GM18499 (cell line): Measurements from ENCODE around the gene GIMAP8.
"Not testable (repeated sequence)": the region's sequence is repeated elsewhere in the genome, so short reads cannot be mapped to it uniquely, and the experiment has no call there.

Experiments used
- ATAC-seq: cut with Tn5 transposase; IDR thresholded peaks from one replicate; pipeline ENCODE4 v1.9.1; 2021; ENCODE audit warnings: moderate number of reproducible peaks; ENCODE audit not compliant: insufficient read depth, unreplicated experiment

Gene GIMAP8

DNA sequence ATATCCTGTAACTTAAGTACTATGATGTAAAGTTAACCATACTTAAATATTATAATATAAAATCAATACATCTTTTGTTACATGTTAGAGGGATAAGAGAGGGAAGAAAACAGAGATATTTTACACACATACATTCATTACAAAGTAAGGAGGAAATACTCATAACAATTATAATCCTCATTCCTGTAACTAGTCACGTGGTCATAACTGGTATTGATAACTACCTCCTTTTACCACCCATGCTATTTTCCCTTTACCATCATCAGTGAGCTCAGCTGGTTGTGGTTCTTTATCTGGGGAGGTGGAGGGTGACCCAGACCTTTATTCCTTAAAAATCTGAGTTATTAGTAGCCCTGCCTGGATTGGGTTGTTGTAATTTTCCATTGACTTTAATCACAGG, 8.3 kb downstream of the GIMAP8 start:
- no peak for ATAC-seq

DNA sequence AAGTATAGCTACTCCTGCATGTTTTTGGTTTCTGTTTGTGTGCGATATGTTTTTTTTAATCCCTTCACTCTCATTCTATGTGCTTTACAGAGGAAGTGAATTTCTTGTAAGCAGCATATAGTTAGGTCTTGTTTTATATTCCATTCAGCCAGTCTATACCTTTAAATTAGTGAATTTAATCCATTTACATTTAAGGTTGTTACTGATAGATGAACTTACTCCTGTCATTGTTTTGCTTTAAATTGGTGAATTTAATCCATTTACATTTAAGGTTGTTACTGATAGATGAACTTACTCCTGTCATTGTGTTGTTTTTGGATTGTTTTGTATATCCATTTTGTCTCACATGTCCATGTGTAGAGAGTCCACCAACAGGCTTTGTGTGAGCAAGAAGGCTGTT, 11.1 kb downstream of the GIMAP8 start:
- ATAC-seq: no peak

DNA sequence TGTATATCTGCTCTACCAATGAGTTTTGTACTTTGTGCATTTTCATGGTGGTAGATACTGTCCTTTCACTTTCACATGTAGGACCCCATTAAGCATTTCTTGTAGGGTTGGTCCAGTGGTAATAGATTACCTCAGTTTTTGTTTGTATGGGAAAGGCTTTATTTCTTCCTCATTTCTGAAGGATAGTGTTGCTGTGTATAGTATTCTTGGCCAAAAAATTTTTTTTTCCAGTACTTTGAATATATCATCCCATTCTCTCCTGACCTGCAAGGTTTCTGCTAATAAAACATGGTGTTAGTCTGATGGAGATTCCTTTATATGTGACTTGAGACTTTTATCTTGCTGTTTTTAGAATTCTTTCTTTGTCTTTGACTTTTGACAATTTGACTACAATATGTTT, 12.0 kb downstream of the GIMAP8 start:
- ATAC-seq: no peak

- no peak for ATAC-seq
Observed at GRCh38 chr7:150463461-150463860, 13.0 kb downstream of the GIMAP8 start.

- no peak for ATAC-seq
Observed at GRCh38 chr7:150464962-150465361, 14.5 kb downstream of the GIMAP8 start.

DNA sequence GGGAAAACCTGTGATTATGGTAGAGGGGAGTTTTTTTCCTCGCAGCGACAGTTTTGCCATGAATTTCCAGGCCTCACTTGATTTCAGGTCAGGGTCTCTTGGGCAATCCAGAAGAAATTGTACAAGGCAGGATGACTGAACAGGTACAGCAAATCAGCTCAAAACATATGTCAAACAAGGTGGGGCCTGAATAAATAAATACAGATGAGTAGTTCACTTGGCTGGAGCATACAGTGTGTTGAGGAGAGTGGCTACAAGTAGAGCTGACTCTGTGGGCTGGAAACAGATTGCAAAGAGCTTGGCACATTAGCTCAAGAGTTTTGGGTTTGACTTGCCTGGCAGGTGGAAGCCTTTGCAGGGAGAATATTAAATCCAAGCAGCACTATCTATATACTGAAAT, 15.0 kb downstream of the GIMAP8 start:
- no peak for ATAC-seq

GRCh38 chr7:150466477-150466876, 16.0 kb downstream of the GIMAP8 start:
- ATAC-seq: no peak

DNA sequence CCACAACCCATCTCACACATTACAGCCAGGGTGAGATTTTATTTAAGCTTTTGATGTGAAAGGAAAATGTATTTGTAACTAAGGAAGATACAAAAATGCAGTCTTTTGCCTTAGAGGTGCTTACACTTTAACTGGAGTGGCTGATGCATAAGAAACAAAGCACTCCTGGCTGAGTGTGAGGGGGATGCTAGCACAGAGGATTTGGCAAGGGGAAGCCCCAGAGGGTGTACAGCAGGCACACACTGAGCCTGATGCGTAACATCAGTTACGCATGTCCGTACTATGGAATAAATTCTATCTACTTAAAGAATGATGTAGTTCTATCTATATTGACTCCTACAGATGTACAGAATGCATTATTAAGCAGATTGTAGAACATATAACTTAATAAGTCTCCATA, 17.8 kb downstream of the GIMAP8 start:
- ATAC-seq: no peak

DNA sequence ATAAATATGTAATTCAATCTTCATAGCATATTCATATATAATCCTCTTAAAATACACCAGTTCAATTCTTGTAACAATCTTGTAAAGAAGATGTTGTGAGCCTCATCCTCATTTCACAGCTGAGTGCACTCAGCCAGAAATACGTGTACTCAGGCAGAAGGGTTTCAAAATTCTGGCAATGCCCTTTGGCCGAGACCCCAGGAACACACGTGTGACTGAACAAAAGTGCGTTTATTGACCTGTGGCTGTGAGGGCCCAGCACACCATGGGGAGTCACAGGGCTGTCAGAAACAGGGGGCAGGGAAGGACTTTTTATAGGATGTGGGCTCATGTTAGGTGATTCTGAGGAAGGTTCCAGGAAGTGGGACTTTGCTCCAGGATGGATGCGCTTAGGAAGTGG, 21.5 kb downstream of the GIMAP8 start:
- ATAC-seq: no peak

DNA sequence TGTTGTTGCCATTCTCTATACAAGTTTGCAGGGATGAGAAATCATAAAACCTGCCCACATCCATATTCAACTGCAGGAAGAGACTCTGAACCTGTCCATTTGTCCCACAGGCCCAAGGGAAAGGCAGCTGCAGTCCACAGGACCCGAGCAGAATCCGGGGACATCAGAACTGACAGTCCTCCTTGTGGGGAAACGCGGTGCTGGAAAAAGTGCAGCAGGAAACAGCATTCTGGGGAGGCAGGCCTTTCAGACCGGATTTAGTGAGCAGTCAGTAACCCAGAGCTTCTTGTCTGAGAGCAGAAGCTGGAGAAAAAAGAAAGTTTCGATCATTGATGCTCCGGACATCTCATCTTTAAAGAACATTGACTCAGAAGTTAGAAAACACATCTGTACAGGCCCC, 23.5 kb downstream of the GIMAP8 start:
- no peak for ATAC-seq

DNA sequence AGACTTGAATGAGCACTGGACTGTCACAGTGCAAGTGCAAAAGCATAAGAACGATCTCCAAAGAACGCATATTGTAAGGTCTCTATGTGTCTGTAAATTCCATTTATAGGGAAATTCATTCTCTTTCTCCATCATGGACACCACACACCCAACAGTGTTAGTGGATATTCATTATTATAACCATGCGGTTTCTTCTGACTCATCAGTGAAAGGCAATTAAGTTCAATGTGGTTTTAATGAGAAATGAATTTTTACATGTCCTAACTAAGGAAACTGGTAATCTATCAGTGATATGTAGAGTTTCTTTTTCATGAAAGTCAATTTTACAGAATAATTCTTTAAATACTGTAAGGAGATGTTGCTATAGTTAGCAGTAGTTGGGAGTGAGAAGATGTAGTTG, 25.9 kb downstream of the GIMAP8 start:
- no peak for ATAC-seq

DNA sequence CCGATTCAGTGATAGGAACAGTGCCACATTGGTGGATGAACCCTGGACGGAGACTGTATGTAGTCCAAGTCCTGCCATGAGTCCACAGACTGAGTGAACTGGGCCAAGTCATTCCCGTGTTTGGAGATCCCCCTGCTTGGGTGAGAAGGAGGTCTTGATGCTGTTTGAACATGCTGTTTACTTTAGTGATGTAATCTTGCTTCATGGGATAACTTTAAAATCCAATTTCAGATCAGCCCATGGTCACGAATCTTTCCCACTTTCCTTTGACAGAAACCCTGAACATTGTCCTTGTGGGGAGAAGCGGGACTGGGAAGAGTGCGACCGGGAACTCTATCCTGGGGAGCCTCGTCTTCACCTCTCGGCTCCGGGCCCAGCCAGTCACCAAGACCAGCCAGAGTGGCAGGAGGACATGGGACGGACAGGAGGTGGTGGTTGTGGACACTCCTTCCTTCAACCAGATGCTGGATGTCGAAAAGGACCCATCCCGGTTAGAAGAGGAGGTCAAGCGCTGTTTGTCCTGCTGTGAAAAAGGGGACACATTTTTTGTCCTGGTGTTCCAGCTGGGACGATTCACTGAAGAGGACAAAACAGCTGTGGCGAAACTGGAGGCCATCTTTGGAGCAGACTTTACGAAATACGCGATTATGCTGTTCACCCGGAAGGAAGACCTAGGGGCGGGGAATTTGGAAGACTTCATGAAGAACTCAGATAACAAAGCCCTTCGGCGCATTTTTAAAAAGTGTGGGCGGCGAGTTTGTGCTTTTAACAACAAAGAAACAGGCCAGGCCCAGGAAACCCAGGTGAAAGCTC, 26.6 kb downstream of the GIMAP8 start:
- no peak for ATAC-seq

DNA sequence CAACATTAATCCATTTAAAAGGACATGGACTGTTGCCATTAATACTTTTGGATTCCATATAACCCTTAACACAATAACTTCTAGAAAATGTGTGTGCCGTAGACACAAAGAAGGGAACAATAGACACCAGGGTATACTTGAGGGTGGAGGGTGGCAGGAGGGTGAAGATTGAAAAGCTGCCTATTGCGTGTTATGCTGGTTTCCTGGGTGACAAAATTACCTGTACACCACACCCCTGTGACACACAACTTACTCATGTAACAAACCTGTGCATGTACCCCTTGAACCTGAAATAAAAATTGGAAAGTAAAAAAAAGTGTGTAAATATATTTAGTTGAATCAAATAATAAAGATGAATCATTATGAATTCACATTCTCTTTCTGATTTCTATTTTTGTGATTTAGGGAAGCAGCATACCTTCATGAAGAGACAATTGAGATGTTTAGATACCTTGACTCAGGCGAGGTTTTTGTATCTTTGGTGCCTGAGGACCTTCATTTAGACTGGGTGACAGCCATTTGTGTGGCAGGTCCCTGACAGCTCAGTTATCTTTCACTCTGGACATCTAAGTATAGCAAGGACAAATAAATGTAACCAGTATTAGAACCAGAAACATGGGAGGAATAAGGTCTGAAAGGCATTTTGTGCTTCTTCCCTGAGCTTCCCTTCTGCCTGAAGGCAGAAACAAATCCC, 28.7 kb downstream of the GIMAP8 start:
- ATAC-seq: no peak

- no peak for ATAC-seq
Observed at GRCh38 chr7:150481186-150481920, 30.9 kb downstream of the GIMAP8 start.

- ATAC-seq: no peak
Observed at GRCh38 chr7:150481922-150482321, 31.5 kb downstream of the GIMAP8 start.

DNA sequence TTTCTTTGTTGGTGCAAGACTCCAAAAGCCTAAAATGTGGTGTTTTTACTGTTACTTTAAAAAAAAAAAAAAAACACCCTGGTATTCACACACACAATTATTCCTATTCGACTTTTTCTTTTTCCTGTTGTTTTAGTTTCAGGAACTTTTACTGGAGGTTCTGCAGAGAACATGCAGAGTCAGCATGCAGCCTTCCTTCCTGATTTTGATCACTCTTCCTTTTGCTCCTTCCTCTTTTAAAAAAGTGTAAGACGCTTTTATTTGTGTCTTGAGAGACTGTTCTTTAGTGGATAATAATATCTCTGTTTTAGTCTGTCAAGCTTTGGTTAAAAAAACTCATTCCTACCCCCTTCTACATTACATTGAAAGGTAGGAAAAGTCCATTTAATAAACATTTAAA, 33.1 kb downstream of the GIMAP8 start:
- ATAC-seq: not testable (repeated sequence)

DNA sequence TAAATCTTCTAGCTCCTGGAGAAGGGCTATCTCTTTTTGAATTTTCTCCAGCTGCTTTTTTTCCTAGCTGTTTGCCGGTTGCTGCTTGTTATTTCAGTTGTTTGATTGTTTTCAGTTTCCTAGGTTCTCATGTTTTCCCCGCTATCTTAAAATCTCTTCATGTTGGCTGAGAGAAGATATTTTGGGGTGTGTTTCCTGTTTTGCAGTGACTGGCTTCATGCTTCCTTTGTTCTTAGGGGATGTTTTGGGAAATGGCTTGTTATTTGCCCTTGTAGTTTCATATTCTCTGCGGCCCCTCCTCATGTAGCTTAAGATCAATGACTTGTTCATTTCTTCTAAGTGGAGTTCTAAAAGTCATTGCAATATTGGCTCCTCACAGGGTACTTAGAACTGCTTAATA, 33.6 kb downstream of the GIMAP8 start:
- not testable (repeated sequence) for ATAC-seq

DNA sequence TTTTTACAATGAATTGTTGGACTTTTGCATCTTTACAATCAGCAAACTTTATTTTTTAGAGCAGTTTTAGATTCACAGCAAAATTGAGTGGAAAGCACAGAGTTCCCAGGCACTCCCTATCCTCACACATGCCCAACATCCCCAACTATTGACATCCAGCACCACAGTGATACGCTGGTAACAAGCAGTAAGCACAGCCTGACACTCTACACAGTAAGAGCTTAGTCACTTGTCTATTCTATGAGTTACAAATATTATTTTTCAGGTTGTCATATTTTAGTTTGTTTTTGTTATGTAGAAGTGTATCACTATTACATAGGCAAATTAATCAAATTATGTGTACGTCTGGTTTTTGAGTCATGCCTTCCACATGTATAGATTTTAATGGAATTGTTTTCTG, 37.2 kb downstream of the GIMAP8 start:
- no peak for ATAC-seq

DNA sequence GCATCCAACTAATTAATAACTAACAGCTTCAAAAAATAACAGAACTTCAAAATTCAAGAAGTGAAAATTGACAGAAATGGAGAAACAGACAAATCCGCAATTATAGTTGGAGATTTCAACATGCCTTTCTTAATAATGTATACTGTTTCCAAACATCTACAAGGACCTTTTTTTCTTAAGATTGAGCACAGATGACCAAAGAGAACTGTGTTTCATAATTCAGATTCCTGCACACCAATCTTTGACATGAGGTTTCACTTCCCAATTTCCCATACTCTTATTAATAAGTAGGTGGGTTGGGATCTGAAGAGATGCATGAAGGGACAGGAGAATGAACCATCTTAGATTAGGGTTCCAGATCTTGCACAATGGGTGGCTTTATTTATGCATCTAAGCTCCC, 39.4 kb downstream of the GIMAP8 start:
- no peak for ATAC-seq

DNA sequence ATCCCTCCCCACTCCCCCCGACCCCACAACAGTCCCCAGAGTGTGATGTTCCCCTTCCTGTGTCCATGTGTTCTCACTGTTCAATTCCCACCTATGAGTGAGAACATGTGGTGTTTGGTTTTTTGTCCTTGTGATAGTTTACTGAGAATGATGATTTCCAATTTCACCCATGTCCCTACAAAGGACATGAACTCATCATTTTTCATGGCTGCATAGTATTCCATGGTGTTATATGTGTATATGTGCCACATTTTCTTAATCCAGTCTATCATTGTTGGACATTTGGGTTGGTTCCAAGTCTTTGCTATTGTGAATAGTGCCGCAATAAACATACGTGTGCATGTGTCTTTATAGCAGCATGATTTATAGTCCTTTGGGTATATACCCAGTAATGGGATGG, 43.0 kb downstream of the GIMAP8 start:
- not testable (repeated sequence) for ATAC-seq

DNA sequence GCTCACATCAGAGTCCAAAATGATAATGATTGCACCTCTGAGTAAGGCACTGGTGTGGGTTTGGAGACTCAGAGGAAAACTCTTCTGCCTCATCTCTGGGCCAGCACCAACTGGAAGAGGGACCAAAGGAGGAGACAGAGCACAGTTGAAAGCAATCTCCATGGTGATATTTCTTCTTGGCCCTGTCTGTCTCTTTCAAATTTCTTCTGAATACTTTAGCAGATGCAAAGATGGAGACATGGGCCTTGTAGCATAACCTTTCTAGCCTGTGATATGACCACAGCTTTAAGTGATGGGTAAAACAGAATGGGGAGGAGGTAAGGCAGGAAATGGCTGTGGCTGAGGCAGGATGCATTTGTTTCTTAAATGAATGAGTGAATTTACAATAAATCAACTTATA, 52.1 kb downstream of the GIMAP8 start:
- ATAC-seq: no peak
